Psoas muscle (tissue), 8 donors: Measurements from ENCODE around the gene ADORA2B. TPM values are rescaled to one million over a fixed set of nuclear protein-coding genes. Genes with fewer than 3 reads are reported as not detected.

Experiments used
- ATAC-seq, 4 donors: fragments of 200-7000 bp; cut with Tn5 transposase; one replicate each; pipeline ENCODE4 v1.9.1; 2020; ENCODE audit warnings: moderate library complexity in 3 of 4, mild to moderate bottlenecking in 2 of 4
- DNase-seq, 2 donors: peaks; one replicate each; pipeline ENCODE4 v3.0.0-alpha.2; 2020
- H3K27ac ChIP-seq: fragments of 200-600 bp; one replicate; pipeline ENCODE4 v1.8.0; 2022
- H3K27me3 ChIP-seq, 3 donors: fragments of 200-600 bp in 1 of 3; one replicate each; pipeline versions ENCODE4 v1.6.1 to v1.8.0; 2013 to 2022; ENCODE audit warnings: low read length in 2 of 3, mild to moderate bottlenecking in 2 of 3, moderate library complexity in 1 of 3; ENCODE audit not compliant: insufficient read depth in 3 of 3
- H3K36me3 ChIP-seq, 2 donors: fragments of 200-600 bp in 1 of 2; one replicate each; pipeline versions ENCODE4 v1.6.1 to v1.8.0; 2013 to 2022; ENCODE audit warnings: low read depth in 1 of 2, mild to moderate bottlenecking in 1 of 2, moderate library complexity in 1 of 2; ENCODE audit not compliant: insufficient read depth in 1 of 2
- H3K4me1 ChIP-seq: fragments of 200-600 bp; one replicate; pipeline ENCODE4 v1.8.0; 2022
- H3K4me3 ChIP-seq: fragments of 200-600 bp; one replicate; pipeline ENCODE4 v1.8.0; 2022; ENCODE audit warnings: mild to moderate bottlenecking
- H3K9me3 ChIP-seq: fragments of 200-600 bp; one replicate; pipeline ENCODE4 v1.8.0; 2022
- CTCF ChIP-seq: fragments of 200-600 bp; IDR thresholded peaks from one replicate; pipeline ENCODE4 v1.8.0; 2022; ENCODE audit warnings: antibody characterized with exemption
- WGBS, 3 donors: extraction: QIAGEN DNeasy Blood & Tissue Kit; methylation state at CpG; one replicate each; pipeline versions ENCODE4 v1.1.6 to v1.1.7; 2013; 5-methylcytosine and 5-hydroxymethylcytosine counted together
- intact Hi-C, 2 donors: fragments of 100-400 bp; cut with DNase I; formaldehyde crosslinking; loops; one replicate each; pipeline versions ENCODE4 v1.11.0 to v1.14.2; 2022
- polyA plus RNA-seq, 3 donors: library from polyadenylated mRNA; stranded (reverse); fragments of 200-250 nt; gene quantifications; one replicate each; pipeline ENCODE4 v1.2.3, GENCODE V29; 2013
- total RNA-seq, 4 donors: library from RNA; stranded (reverse); fragmentation: NEBNext Ultra II Directional in 2 of 4; extraction: Animal tissue kit (Norgen Biotek cat#: 25700) in 2 of 4; gene quantifications; one replicate each; pipeline versions ENCODE4 v1.2.1 to v1.2.4, GENCODE V29; 2021 to 2023
- donor health status: healthy with polysubstance abuse.
- donor health status: DM: no; HTN: no; CAD: no; lungs with moderate emphysema.
- donor health status: Bipolar disorder and iron deficiency.
- donor health status: healthy.
- donor health status: DM: yes; HTN: yes; CAD: no.
- donor health status: DM: no; HTN: no; CAD: no.
- donor health status: DM: no; HTN: no; CAD: no.
- donor health status: DM: yes; HTN: yes; CAD: no.

ADORA2B gene
- total and polyA plus RNA-seq, 7 donors, result 0.07 to 0.36 (median 0.20) TPM

- H3K27me3 ChIP-seq, result no peaks in the 10 kb centered on the region
- intact Hi-C loops, result no loop called here
- no peaks in the 10 kb centered on the region for H3K4me1 ChIP-seq
- no peaks in the 10 kb centered on the region for H3K36me3 ChIP-seq
- no peak for TF ChIP-seq CTCF
- DNase-seq, result no peak
- no peak for ATAC-seq
- H3K4me3 ChIP-seq, result no peak overlapping the region
- H3K27ac ChIP-seq, result no peak overlapping the region
- no peaks in the 10 kb centered on the region for H3K9me3 ChIP-seq
- 88 to 91% (median 89%) methylated on average over 6 of the region's 6 CpGs for WGBS, 3 donors
These were observed 6.6 kb downstream of the ADORA2B start for GRCh38 chr17:15951368-15952047.

- Histone ChIP-seq H3K27ac (no peak overlapping the region), H3K27me3 (no peaks in the 10 kb centered on the region), H3K36me3 (no peaks in the 10 kb centered on the region), H3K4me1 (no peaks in the 10 kb centered on the region), H3K4me3 (no peak overlapping the region), H3K9me3 (no peaks in the 10 kb centered on the region)
- no peak for ATAC-seq
- DNase-seq, result no peak
- 81 to 87% (median 85%) methylated on average over 7 of the region's 7 CpGs for WGBS, 3 donors
- TF ChIP-seq CTCF, result no peak
- intact Hi-C loops, result no loop called here
These were observed 7.2 kb downstream of the ADORA2B start for GRCh38 chr17:15952048-15952532.

DNA sequence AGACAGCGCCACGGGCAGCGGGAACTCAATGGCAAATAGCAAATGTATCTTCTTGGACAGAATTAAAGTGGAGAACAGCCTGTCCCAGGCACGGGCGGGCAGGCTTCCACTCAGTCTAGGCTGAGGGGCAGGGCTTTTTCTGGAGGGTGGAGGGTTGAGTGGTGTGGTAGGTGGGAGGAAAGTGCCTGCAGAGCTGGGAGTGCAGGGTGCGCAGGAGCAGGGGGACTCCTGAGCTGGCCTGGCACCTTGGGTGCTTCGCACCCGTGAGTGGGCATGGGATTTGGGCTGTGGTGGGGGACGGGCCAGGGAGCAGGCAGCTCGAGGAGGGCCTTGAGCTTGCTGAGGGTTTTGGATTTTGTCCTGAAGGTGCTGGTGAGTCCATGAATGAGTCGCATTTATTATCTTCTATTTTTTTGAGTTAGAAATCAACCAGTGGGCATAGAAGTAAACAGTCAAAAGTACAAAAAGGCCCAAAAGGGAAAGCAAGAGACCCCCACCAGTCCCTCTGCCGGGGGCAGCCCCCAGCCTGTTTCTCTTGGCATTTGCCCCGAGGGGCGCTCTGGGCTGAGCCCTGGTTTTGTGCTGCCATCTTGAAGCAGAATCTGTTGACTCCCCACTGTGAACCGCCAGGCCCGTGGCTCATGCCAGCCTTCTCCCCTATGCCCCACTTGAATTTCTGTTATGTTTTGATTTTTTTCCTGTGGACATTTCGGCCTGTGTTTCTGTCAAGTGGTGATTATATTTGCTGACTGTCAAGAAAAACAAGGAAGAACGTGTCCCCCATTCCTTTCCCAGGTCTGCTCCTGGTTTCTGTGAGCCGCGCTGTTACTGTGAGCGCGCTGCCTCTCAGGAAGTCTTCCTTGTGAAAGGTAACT, 8.2 kb downstream of the ADORA2B start:
- H3K27me3 ChIP-seq, result no peaks in the 10 kb centered on the region
- H3K27ac ChIP-seq, result no peak overlapping the region
- no peaks in the 10 kb centered on the region for H3K4me1 ChIP-seq
- WGBS, 3 donors, result 73 to 76% (median 75%) methylated on average over 22 of the region's 22 CpGs
- DNase-seq, result no peak
- intact Hi-C loops, result no loop called here
- H3K36me3 ChIP-seq, result no peaks in the 10 kb centered on the region
- no peaks in the 10 kb centered on the region for H3K9me3 ChIP-seq
- no peak for TF ChIP-seq CTCF
- no peak overlapping the region for H3K4me3 ChIP-seq
- ATAC-seq, result no peak

GRCh38 chr17:15954222-15954621, 9.3 kb downstream of the ADORA2B start:
- Histone ChIP-seq H3K4me1 (no peaks in the 10 kb centered on the region), H3K9me3 (no peaks in the 10 kb centered on the region), H3K27ac (no peak overlapping the region), H3K4me3 (no peak overlapping the region), H3K27me3 (no peaks in the 10 kb centered on the region), H3K36me3 (no peaks in the 10 kb centered on the region)
- intact Hi-C loops, result no loop called here
- ATAC-seq (no peak), DNase-seq (no peak)
- TF ChIP-seq CTCF, result no peak
- WGBS, 3 donors, result 44 to 49% (median 45%) methylated on average over 5 of the region's 5 CpGs
